GM08714 (cell line): ENCODE data around the gene PEX5.
"Not testable (repeated sequence)": the region's sequence is repeated elsewhere in the genome, so short reads cannot be mapped to it uniquely, and the experiment has no call there.

ENCODE experiments used
- H3K4me3 ChIP-seq: fragments of 200-500 bp; sonication (Bioruptor generic); 2 replicates; pipeline ENCODE4 v1.5.1; 2014; ENCODE audit warnings: mild to moderate bottlenecking, low read length, inconsistent platforms
- ZNF274 ChIP-seq: IDR thresholded peaks from 2 replicates; pipeline ENCODE4 v1.6.1; 2012; ENCODE audit warnings: mild to moderate bottlenecking, low read depth, low read length

Gene PEX5

GRCh38 chr12:7154901-7155470 is 34.5 kb upstream of the PEX5 start:
- no peak overlapping the region for H3K4me3 ChIP-seq
- TF ChIP-seq ZNF274, result no peak

DNA sequence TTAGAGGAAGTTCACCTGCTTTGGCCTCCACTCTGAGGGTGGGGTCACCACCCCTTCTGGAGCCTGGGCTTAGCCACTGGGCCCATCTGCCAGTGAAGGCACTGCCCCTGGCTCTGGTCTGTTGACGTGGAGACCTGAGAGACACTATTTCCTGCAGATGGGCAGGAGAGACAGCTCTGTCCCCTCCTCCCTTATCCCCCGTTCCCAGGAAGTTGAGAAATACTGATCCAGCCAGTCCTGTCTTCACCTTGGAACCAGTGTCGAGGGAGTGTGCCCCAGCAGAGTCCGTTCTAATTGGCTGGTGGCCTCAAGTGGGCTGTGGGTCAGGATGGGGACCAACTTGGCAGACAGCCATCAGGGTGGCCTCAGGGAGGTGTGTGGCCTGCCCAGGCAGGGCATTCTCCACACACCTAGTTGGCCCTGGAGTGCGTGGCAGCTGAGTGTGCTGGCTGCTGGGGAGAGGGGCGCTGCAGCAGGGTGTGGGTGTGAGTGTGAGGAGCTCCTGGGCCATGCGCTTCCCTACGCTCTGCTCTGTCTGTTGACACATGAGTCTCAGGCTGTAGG is 33.9 kb upstream of the PEX5 start:
- TF ChIP-seq ZNF274, result no peak
- no peak overlapping the region for H3K4me3 ChIP-seq

DNA sequence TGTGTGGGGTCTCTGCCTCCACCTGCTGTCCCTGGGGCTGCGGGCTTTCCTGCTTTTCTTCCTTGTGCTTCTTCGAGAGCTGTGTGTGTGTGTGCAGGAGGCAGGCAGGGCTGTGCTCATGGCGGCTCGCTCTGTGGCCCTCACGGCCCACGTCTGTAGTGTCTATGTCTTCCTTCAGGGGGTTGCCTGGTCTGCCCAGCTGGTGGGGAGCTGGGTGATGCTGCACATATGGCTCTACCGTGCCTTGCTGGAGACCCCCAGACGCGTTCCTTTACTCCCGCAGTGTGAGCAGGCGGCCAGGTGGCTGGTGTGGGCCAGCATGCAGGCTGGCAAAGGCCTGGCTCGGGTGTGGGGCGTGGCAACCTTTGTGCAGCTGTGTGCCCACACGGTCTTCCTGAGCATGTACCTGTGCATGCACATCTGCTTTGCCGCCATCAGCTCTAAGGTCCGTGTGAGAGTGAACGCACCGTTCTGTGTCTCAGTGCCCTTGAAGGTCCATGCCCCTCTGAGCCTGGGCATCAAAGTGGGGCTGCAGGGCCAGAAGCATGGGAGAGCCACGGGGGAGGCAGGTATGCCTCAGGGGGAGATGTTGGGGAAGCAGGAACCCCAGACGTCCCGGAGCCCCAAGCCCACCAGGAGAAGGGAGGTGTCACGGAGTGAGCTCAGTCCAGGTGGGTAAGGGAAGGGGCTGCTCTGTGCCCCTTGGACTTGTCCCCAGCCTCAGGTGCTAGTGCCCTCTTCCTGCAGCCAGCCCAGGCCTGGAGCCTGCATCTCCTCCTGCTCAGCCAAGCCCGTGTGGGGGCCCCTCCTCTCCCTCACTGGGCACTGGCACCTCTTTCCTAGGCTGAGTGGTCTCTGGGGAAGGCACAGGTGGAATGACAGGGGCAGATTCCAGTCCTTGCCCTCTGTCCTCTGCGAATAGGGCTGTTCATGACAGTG is 33.0 kb upstream of the PEX5 start:
- TF ChIP-seq ZNF274, result no peak
- no peak overlapping the region for H3K4me3 ChIP-seq

DNA sequence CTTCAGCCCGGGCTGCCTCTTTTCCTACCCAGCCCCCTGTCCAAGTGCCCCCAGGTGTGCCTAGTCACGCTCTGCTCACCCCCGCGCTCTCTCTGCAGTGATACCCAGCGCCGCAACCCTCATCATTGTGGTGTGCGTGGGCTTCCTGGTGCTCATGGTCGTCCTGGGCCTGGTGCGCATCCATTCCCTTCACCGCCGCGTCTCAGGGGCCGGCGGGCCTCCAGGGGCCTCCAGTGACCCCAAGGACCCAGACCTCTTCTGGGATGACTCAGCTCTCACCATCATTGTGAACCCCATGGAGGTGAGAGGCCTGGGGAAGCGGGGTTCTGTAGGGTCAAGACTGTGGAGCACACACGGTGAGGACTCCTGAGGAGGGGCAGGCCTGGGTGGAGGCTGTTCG is 32.1 kb upstream of the PEX5 start:
- TF ChIP-seq ZNF274, result no peak
- H3K4me3 ChIP-seq, result no peak overlapping the region

DNA sequence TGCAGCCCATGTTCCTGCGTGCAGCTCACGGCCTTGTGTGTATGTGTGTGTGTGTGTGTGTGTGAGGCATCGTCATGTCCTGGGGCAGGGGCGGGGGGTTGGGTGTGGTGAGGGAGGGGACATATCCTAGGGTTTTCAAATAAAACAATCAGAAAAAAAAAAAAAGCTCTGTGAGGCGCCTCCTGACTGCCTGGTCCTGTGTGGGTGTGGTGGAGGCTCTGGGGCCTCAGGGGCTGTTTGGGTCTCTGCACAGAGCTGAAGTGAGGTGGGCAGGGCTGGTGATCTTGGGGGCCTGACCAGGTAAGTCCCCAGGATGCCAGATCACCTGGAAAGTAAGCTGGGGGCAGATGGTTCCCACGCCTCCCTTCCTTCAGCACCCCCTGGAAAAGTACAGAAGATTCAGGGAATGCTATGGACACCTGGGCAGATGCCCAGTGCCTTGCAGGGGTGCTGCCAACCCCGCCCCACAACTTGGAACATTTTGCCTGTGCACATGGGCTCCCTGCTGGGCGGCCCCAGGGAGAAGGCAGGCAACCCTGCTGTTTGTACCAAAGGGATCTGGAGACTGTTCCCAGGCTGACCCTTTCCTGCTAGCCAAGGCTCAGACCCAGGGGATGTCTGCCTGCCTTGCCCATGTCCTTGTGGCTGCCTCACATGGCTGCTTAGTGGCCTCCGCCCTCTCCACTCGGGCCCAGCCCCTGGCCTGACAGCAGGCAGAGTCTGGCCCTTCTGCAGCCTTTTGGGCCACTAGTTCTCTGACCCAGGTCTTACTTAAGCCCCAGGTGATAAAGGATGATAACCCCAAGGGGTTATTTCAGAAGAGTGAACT is 30.5 kb upstream of the PEX5 start:
- H3K4me3 ChIP-seq, result no peak overlapping the region
- TF ChIP-seq ZNF274, result no peak

DNA sequence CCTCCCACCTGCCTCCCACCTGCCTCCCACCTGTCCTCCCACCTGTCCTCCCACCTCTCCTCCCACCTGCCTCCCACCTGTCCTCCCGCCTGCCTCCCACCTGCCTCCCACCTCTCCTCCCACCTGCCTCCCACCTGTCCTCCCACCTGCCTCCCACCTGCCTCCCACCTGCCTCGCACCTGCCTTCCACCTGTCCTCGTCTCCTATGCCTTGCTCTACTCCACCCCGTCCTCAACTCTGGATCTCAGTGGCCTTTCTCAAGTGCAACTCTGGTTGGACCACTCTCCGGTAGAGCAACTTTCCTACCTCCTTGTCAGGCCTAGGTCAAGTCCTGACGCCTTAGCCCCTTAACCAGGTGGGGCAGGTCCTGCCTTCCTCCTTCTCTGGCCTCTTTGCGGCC is 29.3 kb upstream of the PEX5 start:
- TF ChIP-seq ZNF274, result no peak
- H3K4me3 ChIP-seq, result no peak overlapping the region

- H3K4me3 ChIP-seq, result no peak overlapping the region
- no peak for TF ChIP-seq ZNF274
Measured at GRCh38 chr12:7161327-7161726, 28.2 kb upstream of the PEX5 start.

DNA sequence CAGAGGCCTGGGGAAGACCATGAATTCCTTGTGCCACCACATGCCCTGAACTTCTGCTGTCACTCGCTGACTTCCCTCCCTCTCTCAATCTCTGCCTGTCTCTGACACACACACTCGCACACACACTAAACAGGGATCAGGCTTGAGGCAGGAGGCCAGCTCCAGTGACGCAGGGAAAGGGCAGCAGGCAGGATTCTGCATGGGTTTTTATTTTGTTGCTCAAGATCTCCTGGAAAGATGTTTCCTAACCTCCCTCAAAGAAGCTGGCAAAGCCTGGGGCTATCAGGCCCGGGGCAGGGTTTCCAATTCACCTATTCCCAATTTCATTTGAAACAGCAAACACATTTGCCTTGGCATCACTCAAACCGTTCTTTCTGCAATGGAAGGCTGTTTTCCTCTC is 27.7 kb upstream of the PEX5 start:
- no peak overlapping the region for H3K4me3 ChIP-seq
- no peak for TF ChIP-seq ZNF274

GRCh38 chr12:7162691-7163114 is 26.8 kb upstream of the PEX5 start:
- no peak for TF ChIP-seq ZNF274
- H3K4me3 ChIP-seq, result no peak overlapping the region

- no peak overlapping the region for H3K4me3 ChIP-seq
- TF ChIP-seq ZNF274, result no peak
Measured at GRCh38 chr12:7169951-7170350, 19.5 kb upstream of the PEX5 start.

DNA sequence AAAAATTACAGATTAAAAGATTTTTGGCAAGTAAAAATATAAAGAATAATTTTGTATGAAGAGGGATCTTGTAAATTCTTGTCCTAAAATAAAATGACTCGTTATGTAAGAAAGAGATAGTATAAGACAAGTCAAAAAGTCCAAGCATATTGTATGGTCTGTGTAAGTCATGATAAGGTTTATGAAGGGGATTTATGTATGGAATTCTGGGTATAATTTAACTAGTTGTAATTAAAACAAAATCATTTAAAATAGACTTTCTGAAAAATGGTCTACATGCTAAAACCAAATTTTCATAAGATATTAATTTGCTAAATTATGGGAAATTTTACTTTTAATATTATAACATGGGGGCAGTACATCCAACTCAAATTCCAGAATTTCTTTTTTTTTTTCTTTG is 17.6 kb upstream of the PEX5 start:
- no peak for TF ChIP-seq ZNF274
- no peak overlapping the region for H3K4me3 ChIP-seq

- H3K4me3 ChIP-seq, result no peak overlapping the region
- TF ChIP-seq ZNF274, result no peak
Measured at GRCh38 chr12:7175493-7175892, 14.0 kb upstream of the PEX5 start.

DNA sequence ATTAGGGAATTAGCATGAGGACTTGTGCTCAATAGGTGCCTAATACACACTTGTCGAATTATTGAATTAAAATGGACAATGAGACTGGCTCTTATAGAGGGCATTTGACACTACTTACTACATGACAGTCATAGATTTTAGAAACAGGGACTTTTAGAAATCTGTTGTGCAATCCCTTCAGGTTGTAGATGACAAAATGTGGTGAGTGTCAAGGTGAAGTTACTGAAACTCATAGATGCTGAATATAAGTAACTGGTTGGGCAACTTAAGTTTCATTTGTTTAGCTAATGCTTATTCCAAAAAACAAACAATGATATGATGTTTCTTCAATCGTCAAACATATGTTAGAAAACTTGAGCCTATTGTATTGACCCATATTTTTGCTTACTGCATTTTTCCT is 12.9 kb upstream of the PEX5 start:
- no peak for TF ChIP-seq ZNF274
- no peak overlapping the region for H3K4me3 ChIP-seq

DNA sequence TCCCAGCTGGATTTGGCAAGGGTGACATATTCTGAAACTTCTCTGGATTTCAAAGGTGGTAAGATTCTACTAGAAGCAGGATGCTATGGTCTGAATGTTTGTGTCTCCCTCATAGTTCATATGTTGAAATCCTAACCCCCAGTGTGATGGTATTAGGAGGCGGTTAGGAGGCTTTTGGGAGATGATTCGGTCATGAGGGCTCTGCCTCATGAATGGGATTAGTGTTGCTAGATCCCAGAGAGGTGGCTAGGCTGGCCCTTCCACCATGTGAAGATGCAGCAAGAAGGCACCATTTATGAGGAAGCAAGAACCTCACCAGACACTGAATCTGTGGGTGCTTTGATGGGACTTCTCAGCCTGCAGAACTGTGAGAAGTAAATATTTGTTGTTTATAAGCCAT is 11.0 kb upstream of the PEX5 start:
- TF ChIP-seq ZNF274, result no peak
- no peak overlapping the region for H3K4me3 ChIP-seq

- no peak overlapping the region for H3K4me3 ChIP-seq
- no peak for TF ChIP-seq ZNF274
Measured at GRCh38 chr12:7180685-7181084, 8.8 kb upstream of the PEX5 start.

DNA sequence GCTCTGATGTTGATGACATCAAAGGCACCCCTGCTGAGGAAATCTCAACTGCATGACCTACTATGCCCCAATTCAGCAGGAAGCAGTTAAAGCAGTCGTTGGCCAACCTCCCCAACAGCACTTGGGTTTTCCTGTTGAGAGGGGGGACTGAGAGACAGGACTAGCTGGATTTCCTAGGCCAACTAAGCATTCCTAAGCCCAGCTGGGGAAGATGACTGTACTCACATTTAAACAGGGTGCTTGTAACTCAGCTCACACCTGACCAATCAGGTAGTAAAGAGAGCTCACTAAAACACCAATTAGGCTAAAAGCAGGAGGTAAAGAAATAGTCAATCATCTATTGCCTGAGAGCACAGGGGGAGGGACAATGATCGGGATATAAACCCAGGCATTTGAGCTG is 3.4 kb upstream of the PEX5 start:
- H3K4me3 ChIP-seq, result not testable (repeated sequence)
